Activated naive CD8-positive, alpha-beta T cell treated with anti-CD3 and anti-CD28 coated beads, Interleukin-2, amount 50 U/mL, for 24 hours (primary cell): Measurements from ENCODE around the gene KRTAP2-2.

ENCODE experiments used
- ATAC-seq: fragments of 150-1000 bp; cut with Tn5 transposase; one replicate; pipeline ENCODE4 v1.10.0; 2021
- DNase-seq: peaks from one replicate; pipeline ENCODE4 v3.0.0; 2021
- H3K27ac Mint-ChIP-seq: one replicate; pipeline ENCODE4 v1.8.0; 2021; ENCODE audit warnings: mild to moderate bottlenecking, mixed read lengths
- H3K27me3 Mint-ChIP-seq: one replicate; pipeline ENCODE4 v1.8.0; 2021; ENCODE audit warnings: mixed read lengths
- H3K36me3 Mint-ChIP-seq: one replicate; pipeline ENCODE4 v1.8.0; 2021; ENCODE audit warnings: low read depth, mixed read lengths
- H3K4me1 Mint-ChIP-seq: one replicate; pipeline ENCODE4 v1.8.0; 2021; ENCODE audit warnings: mixed read lengths
- H3K4me3 Mint-ChIP-seq: one replicate; pipeline ENCODE4 v1.8.0; 2021; ENCODE audit warnings: mild to moderate bottlenecking, moderate library complexity, mixed read lengths
- H3K9me3 Mint-ChIP-seq: one replicate; pipeline ENCODE4 v1.8.0; 2021; ENCODE audit warnings: mixed read lengths

KRTAP2-2 gene

GRCh38 chr17:41019415-41019814 is 35.6 kb downstream of the KRTAP2-2 start:
- no peak overlapping the region for H3K27ac Mint-ChIP-seq
- DNase-seq (no peak), ATAC-seq (no peak)
- H3K36me3 Mint-ChIP-seq: no peaks in the 10 kb centered on the region
- H3K9me3 Mint-ChIP-seq: no peaks in the 10 kb centered on the region
- H3K4me1 Mint-ChIP-seq: no peaks in the 10 kb centered on the region
- no peak overlapping the region for H3K4me3 Mint-ChIP-seq
- peaks cover 1% of the 10 kb centered on the region for H3K27me3 Mint-ChIP-seq

- Mint-ChIP-seq H3K9me3 (no peaks in the 10 kb centered on the region), H3K4me3 (no peak overlapping the region), H3K27ac (no peak overlapping the region), H3K27me3 (peaks cover 1% of the 10 kb centered on the region), H3K36me3 (no peaks in the 10 kb centered on the region), H3K4me1 (no peaks in the 10 kb centered on the region)
- DNase-seq: no peak
- no peak for ATAC-seq
These were observed 36.5 kb downstream of the KRTAP2-2 start for GRCh38 chr17:41018541-41018940.

GRCh38 chr17:41016578-41017215 is 38.3 kb downstream of the KRTAP2-2 start:
- no peaks in the 10 kb centered on the region for H3K4me1 Mint-ChIP-seq
- H3K27ac Mint-ChIP-seq: no peak overlapping the region
- no peaks in the 10 kb centered on the region for H3K36me3 Mint-ChIP-seq
- H3K9me3 Mint-ChIP-seq: no peaks in the 10 kb centered on the region
- no peak overlapping the region for H3K4me3 Mint-ChIP-seq
- no peak for DNase-seq
- no peak for ATAC-seq
- no peaks in the 10 kb centered on the region for H3K27me3 Mint-ChIP-seq

GRCh38 chr17:41015454-41015853 is 39.6 kb downstream of the KRTAP2-2 start:
- no peak for ATAC-seq
- no peaks in the 10 kb centered on the region for H3K27me3 Mint-ChIP-seq
- no peak overlapping the region for H3K4me3 Mint-ChIP-seq
- no peaks in the 10 kb centered on the region for H3K9me3 Mint-ChIP-seq
- H3K36me3 Mint-ChIP-seq: no peaks in the 10 kb centered on the region
- DNase-seq: no peak
- H3K27ac Mint-ChIP-seq: no peak overlapping the region
- H3K4me1 Mint-ChIP-seq: no peaks in the 10 kb centered on the region

GRCh38 chr17:41013606-41014005 is 41.4 kb downstream of the KRTAP2-2 start:
- Mint-ChIP-seq H3K27me3 (no peaks in the 10 kb centered on the region), H3K4me1 (no peaks in the 10 kb centered on the region), H3K27ac (no peak overlapping the region), H3K36me3 (no peaks in the 10 kb centered on the region), H3K9me3 (no peaks in the 10 kb centered on the region), H3K4me3 (no peak overlapping the region)
- ATAC-seq (no peak), DNase-seq (no peak)

GRCh38 chr17:41013181-41013580 is 41.8 kb downstream of the KRTAP2-2 start:
- no peaks in the 10 kb centered on the region for H3K9me3 Mint-ChIP-seq
- H3K36me3 Mint-ChIP-seq: no peaks in the 10 kb centered on the region
- no peak for DNase-seq
- H3K4me1 Mint-ChIP-seq: no peaks in the 10 kb centered on the region
- H3K4me3 Mint-ChIP-seq: no peak overlapping the region
- ATAC-seq: no peak
- H3K27me3 Mint-ChIP-seq: no peaks in the 10 kb centered on the region
- H3K27ac Mint-ChIP-seq: no peak overlapping the region

- H3K4me1 Mint-ChIP-seq: no peaks in the 10 kb centered on the region
- H3K9me3 Mint-ChIP-seq: no peaks in the 10 kb centered on the region
- H3K27me3 Mint-ChIP-seq: no peaks in the 10 kb centered on the region
- no peaks in the 10 kb centered on the region for H3K36me3 Mint-ChIP-seq
- H3K27ac Mint-ChIP-seq: no peak overlapping the region
- ATAC-seq (no peak), DNase-seq (no peak)
- H3K4me3 Mint-ChIP-seq: no peak overlapping the region
These were observed 42.5 kb downstream of the KRTAP2-2 start for GRCh38 chr17:41012326-41013120.

- H3K4me3 Mint-ChIP-seq: no peak overlapping the region
- no peaks in the 10 kb centered on the region for H3K36me3 Mint-ChIP-seq
- H3K27me3 Mint-ChIP-seq: no peaks in the 10 kb centered on the region
- H3K9me3 Mint-ChIP-seq: no peaks in the 10 kb centered on the region
- ATAC-seq (no peak), DNase-seq (no peak)
- H3K27ac Mint-ChIP-seq: no peak overlapping the region
- no peaks in the 10 kb centered on the region for H3K4me1 Mint-ChIP-seq
These were observed 44.6 kb downstream of the KRTAP2-2 start for GRCh38 chr17:41010441-41010840.

- Mint-ChIP-seq H3K4me1 (no peaks in the 10 kb centered on the region), H3K27me3 (no peaks in the 10 kb centered on the region), H3K27ac (no peak overlapping the region), H3K36me3 (no peaks in the 10 kb centered on the region), H3K4me3 (no peak overlapping the region), H3K9me3 (no peaks in the 10 kb centered on the region)
- DNase-seq (no peak), ATAC-seq (no peak)
These were observed 45.1 kb downstream of the KRTAP2-2 start for GRCh38 chr17:41009936-41010335.

GRCh38 chr17:41009301-41009760 is 45.7 kb downstream of the KRTAP2-2 start:
- H3K27ac Mint-ChIP-seq: no peak overlapping the region
- DNase-seq (no peak), ATAC-seq (no peak)
- H3K9me3 Mint-ChIP-seq: no peaks in the 10 kb centered on the region
- H3K4me1 Mint-ChIP-seq: no peaks in the 10 kb centered on the region
- no peaks in the 10 kb centered on the region for H3K27me3 Mint-ChIP-seq
- H3K36me3 Mint-ChIP-seq: no peaks in the 10 kb centered on the region
- H3K4me3 Mint-ChIP-seq: no peak overlapping the region

- ATAC-seq (no peak), DNase-seq (no peak)
- H3K4me1 Mint-ChIP-seq: no peaks in the 10 kb centered on the region
- H3K27me3 Mint-ChIP-seq: peaks cover 2% of the 10 kb centered on the region
- no peak within 1 kb of the TSS for H3K4me3 Mint-ChIP-seq
- H3K36me3 Mint-ChIP-seq: no peaks in the 10 kb centered on the region
- no peak within 1 kb of the TSS for H3K27ac Mint-ChIP-seq
- no peaks in the 10 kb centered on the region for H3K9me3 Mint-ChIP-seq
These were observed 46.2 kb downstream of the KRTAP2-2 start, which contains the start of gene KRTAP3-1 for GRCh38 chr17:41008811-41009210. TSS of gene KRTAP3-1 (minus strand) at chr17:41009128. CDS start at chr17:41009074, 54 bp downstream.
